NCI-H2081 treated with DMSO at 0.1 percent for 48 hours (cell line): Measurements from ENCODE around the gene CARD19.

Source experiments
- DNase-seq: peaks from one replicate; lab custom pipeline; 2025; lab: John Stamatoyannopoulos, UW

The CARD19 gene

DNA sequence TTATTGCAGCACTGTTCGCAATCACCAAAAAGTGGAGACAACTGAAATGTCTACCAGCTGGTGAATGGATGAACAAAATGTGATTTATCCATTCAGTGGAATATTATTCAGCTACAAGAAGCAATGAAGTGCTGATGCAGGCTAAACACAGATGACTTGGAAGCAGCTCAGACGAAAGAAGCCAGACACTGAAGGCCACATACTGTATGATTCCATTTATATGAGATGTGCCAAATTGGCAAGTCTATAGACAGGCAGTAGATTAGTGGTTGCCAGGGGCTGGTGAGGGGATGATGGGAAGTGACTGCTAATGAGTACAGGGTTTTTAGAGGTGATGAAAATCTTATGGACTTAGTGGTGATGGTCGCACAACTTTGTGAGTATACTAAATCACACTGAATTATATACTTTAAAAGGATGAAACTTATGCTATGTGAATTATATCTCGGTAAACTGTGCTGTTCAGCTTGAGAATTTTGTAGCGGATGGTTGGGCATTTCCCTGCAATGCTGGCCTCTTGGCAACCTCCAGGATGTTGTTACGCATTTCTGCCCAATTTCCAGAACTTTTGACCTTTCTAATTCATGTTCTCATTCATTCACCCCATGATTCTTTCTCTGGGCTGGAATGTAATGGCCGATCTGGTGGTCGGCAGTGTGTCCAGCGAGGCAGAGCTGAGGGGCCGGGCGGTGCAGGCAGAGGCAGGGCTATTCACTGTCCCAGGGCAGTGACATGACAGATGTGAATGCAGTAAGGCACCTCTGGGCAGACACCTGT is 66.0 kb downstream of the CARD19 start:
- DNase-seq, result no peak
